HG02610 (cell line): ENCODE measurements around the gene CENPE.
A peak's percentile ranks its signal among the peaks of the same experiment; 100 is the strongest.

ENCODE experiments used
- ATAC-seq: cut with Tn5 transposase; IDR thresholded peaks from one replicate; pipeline ENCODE4 v1.9.1; 2021; ENCODE audit warnings: mild to moderate bottlenecking, moderate library complexity; ENCODE audit not compliant: unreplicated experiment

CENPE gene

DNA sequence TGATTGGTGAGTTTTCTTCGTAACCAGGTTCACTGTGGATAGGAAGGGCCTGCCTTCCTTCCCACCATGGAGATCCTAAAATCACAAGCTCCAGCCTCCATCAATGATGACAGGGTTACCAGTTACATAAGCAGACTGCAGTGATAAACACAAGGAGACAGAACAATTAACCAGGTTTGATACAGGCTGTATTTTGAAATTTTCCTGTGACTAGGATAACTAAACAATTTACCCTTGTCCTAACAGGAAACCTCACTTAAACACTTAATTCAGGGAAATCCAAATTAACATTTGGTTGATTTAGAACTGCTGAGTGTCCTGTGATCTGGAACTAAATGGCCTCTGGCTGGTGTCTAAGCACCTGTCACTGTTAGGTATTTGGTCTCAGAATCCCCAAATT, 118.5 kb downstream of the CENPE start:
- ATAC-seq = no peak

DNA sequence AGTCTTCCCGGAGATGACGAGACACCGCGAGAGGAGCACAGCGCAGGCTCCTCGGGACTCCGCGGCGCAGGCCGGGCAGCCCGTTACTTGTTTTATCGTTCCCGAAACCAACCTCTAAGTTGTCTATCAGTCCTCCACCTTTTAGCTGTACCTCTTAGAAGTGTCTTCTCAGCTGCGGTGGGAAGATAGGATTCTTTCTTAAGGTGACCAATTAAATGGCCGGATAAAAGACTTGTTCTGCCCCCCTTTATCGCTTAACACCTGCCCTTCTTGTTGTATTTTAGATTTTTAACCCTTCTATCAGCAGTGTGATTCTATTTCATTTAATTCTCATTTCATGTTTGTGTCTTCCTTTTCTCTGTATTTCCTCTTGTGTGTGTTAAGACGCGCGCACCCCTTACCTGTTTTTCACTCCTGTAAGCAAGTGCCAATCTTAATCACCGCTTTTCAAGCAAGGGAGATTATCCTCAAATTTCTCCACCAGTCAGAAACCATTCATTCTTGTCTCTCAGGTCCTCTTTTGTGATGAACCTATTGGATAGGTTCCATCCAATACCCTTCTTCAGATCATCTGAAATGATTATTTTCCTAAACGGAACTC, 121.3 kb downstream of the CENPE start, which contains the start of gene SLC9B2:
SLC9B2 (minus strand) TSS at position 15 of the 601 bp plus-strand sequence. CDS start 9,211 bp downstream, outside the sequence.
- peak; percentile 60 for ATAC-seq

DNA sequence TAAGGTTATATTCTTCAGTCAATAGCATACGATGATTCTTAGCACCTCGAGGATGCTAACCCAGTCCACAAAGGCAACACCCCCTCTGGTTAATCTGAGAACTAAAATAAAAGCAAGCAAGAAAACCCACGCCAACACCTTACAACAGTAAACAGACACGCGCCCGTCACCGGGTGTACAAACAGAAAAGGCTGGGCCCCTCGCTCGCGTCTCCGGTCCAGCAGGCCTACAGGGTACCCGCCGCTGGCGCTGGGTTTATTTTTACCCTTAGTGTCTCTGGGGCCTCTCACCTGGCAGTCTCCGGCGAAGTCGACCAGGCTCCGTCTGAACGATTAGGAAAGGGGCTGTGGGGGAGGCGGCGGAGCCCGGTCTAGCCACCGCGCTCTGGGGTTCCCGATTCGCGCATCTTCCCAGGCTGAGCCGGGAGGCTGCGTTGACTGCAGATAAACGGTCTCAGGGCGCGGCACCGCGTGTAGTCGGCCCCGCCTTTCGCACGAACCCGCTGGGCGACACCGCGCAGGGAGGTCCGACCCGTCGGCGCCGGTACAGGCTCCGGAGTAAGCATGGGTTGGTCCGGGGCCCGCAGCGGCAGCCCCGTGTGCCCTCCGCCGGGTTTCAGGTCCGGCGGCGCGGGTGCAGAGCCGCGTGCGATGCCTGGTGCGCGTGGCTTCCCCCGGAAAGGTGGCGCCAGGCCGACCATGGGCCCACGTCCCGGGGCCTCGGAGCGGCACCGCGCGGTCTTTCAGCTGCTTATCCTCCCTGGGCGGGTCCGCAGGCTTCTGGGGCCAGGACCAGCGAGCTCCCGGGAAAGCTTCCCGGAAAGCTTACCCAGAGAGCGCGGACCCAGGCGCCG, 122.0 kb downstream of the CENPE start:
- peak; percentile 51 for ATAC-seq

DNA sequence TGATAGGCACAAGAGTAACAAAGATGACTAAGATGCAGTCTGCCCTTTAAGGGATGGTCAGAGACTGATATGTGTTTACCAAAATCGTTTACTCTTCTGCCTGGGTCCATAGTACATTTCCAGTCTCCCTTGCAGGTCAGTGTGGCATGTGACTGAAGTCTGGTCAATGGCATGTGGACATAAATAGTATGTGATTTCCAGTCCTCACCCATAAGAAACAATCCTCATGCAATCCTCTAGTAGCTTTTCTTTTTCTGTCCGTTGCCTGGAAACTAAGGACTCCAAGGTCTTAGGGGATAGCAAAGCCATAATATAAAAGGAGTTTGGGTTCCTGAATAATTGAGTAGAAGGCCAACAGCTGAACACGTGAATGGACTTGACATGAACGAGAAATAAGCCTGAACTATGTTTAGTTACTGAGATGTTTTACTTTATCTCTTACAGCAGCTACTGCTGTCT, 122.7 kb downstream of the CENPE start:
- no peak for ATAC-seq

DNA sequence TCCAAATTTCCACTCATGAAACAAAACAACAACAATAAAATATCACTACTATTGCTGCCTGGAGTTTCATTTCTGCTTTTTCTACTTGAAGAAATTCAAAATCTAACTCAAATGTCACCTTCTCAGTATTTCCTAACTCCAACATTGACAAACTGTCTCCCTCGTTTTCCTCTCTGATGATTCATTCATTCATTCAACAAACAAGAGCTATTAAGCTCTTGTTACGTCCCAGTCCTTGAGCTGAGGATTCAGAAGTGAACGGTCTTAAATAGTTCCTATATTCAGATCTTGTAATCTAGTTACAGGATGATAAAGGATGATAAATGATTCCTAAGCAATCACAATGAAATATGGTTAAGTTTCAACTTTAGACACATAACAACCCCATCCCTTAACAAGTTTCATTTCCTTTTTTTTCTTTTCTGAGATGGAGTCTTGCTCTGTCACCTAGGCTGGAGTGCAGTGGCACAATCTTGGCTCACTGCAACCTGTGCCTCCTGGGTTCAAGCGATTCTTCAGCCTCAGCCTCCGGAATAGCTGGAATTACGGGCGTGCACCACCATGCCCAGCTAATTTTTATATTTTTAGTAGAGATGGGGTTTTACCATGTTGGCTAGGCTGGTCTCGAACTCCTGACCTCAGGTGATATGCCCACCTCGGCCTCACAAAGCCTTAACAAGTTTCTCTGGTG, 123.3 kb downstream of the CENPE start:
- ATAC-seq = peak; percentile 36

DNA sequence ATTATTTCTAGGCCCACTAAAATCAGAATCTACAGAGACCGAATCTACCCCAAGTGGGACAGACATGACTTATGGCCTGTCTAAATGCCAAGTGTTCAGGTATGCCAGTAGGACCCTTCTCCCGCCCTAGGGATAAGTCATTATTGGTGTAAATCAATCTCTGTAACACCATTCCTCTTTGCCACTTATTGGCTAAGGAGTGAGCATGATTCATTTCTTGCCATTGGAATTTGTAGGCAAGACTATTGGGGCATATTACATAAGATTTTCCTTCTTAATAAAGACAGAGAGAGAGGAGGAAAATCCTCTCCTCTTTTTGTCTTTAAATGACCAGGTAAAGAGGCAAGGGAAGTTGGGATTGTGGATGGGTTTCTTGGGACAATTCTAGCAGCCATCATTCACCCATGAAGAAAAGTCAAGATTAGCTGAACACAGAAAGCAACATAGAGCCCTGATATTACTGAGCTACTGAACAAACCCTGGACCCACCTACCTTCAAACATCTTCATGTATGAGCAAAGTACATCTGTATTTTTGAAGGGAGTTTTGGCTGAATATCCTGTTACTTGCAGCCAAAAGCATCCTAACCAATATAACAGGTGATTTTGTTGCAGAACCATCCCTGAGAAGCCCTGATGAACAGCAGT, 124.2 kb downstream of the CENPE start:
- no peak for ATAC-seq

DNA sequence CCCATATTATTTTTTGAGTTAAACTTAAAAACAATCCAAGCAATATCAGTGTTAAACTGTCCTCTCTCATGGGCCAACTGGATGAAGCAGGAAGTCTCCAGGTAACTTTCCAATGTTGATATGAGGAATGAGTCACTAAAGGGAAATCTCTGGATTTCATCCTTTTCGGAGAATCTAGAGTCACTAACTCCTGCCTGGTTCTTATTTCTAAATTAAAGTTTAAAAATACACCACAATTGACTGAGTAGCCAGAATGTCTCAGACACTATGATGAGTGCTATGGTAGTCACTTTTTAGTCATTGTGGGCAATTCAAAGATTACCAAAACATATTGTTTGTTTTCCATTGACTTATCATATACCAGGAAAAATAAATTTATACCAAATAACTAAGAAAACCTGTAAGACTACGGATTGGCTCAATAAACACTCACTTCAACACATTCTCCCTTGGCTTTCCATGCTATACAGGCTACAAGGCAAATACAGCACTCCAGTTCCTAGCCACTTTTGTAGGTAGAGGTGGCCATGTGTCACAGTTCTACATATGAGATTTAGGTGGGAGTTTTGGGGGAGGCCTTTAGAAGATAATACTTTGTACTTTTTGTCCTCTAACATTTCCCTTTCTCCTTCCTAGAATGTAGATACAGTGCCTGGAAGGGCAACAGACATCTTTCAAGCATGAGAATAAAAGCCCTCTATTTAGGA, 130.1 kb downstream of the CENPE start:
- ATAC-seq = no peak

DNA sequence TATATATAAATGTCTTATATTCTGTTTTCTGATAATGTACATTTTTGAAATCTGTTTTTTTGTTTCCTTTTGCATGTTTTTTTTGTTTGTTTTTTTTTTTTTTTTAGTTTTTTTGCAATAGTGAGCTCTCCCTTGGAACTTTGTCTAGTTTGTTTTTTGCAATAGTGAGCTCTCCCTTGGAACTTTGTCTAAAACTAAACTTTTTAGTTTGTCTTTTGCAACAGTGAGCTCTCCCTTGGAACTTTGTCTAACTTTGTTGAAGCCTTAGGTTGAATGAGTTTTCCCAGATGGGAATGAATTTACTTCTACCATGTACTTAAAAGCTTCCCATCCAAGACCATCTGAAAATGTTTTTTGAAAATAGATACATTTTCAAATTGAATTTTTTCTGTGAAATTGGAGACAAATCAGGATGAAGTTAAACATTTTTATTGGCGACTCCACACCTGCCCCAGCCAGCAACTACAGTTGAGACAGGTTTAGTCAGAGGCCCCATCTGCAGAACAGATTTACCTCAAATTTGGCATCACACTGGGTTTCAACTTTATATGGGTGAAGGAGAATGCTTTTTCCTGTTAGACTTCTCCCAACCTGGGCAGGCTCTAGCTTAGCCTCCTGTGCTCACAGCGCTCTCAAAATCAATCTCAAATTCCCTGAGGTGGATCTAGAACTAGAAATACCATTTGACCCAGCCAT, 137.5 kb downstream of the CENPE start:
- no peak for ATAC-seq
